Fibroblast of lung (primary cell): ENCODE results near the gene TNFRSF1A.

ENCODE experiments used
- CTCF ChIP-seq, 2 donors: IDR thresholded peaks in 1 of 2; conservative IDR thresholded peaks in 1 of 2; 1 replicate in 1 of 2; 2 replicates in 1 of 2; pipeline ENCODE4 v1.5.1; 2011 to 2012; ENCODE audit warnings: low read length in 2 of 2, control low read depth in 1 of 2, inconsistent platforms in 1 of 2, low read depth in 1 of 2, mild to moderate bottlenecking in 1 of 2
- EZH2 ChIP-seq: IDR thresholded peaks from 2 replicates; pipeline ENCODE4 v1.5.1; 2012; ENCODE audit warnings: low read length, control low read depth, mild to moderate bottlenecking; ENCODE audit errors: missing control alignments

DNA sequence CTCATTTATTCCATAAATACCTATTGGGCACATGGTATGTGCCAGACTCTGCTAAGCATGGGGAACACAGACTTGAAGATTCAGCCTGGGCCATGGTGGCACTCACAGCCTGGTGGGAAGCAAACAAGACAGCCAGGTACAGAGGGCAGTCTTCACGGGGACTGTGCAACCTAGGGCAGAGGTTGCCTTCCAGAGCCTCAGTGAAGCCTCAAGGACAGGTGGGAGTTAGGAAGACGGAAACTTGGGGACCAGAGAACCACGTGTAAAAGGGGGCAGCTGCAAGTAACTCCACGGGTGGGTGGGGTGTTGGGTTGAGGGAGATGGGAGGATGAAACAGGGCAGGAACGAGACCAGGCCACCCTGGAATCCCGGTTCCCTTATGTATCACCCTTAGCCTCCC, 41.1 kb upstream of the TNFRSF1A start:
- no peak for TF ChIP-seq CTCF (conservative IDR thresholded peaks at IDR 0.05 in 1 of 2, IDR thresholded peaks at IDR 0.05 in 1 of 2; ENCODE audit: low read depth in 1 of 2, low read length in 2 of 2)
- TF ChIP-seq EZH2: no peak
